Neural progenitor cell (in vitro differentiated cells): ENCODE results near the gene RXRG. TPM values are rescaled to one million over a fixed set of nuclear protein-coding genes. Genes with fewer than 3 reads are reported as not detected.
"Not testable (repeated sequence)": the region's sequence is repeated elsewhere in the genome, so short reads cannot be mapped to it uniquely, and the experiment has no call there.

Source experiments
- DNase-seq: peaks from one replicate; pipeline ENCODE4 v3.0.0-alpha.2; 2016; ENCODE audit warnings: low spot score
- H2AFZ ChIP-seq: fragments of 200-600 bp; sonication (generic); replicated peaks from 2 replicates; pipeline ENCODE4 v1.6.1; 2016; ENCODE audit warnings: antibody characterized with exemption
- H3F3A ChIP-seq: fragments of 200-600 bp; sonication (generic); 2 replicates; pipeline ENCODE4 v1.6.1; 2016; ENCODE audit warnings: antibody characterized with exemption, low read depth
- H3K27ac ChIP-seq: fragments of 200-600 bp; sonication (generic); 2 replicates; pipeline ENCODE4 v1.5.1; 2016; ENCODE audit warnings: mild to moderate bottlenecking
- H3K27me3 ChIP-seq: fragments of 200-600 bp; sonication (generic); 2 replicates; pipeline ENCODE4 v1.6.1; 2016; ENCODE audit warnings: mild to moderate bottlenecking, moderate library complexity
- H3K36me3 ChIP-seq: fragments of 200-600 bp; sonication (generic); 2 replicates; pipeline ENCODE4 v1.5.1; 2016
- H3K4me1 ChIP-seq: fragments of 200-600 bp; sonication (generic); 2 replicates; pipeline ENCODE4 v1.6.1; 2016; ENCODE audit warnings: mixed run types
- H3K4me2 ChIP-seq: fragments of 200-600 bp; sonication (generic); 2 replicates; pipeline ENCODE4 v1.6.1; 2016
- H3K4me3 ChIP-seq: fragments of 200-600 bp; sonication (generic); 2 replicates; pipeline ENCODE4 v1.5.1; 2016
- H3K79me2 ChIP-seq: fragments of 200-600 bp; sonication (generic); 2 replicates; pipeline ENCODE4 v1.6.1; 2016; ENCODE audit warnings: low read depth
- H3K9ac ChIP-seq: fragments of 200-600 bp; sonication (generic); 2 replicates; pipeline ENCODE4 v1.6.1; 2016
- H3K9me3 ChIP-seq: fragments of 200-600 bp; sonication (generic); 2 replicates; pipeline ENCODE4 v1.5.1; 2016; ENCODE audit warnings: low read depth
- H4K20me1 ChIP-seq: fragments of 200-600 bp; sonication (generic); 2 replicates; pipeline ENCODE4 v1.6.1; 2016; ENCODE audit warnings: low read depth
- H3K27ac Mint-ChIP-seq: 3 replicates; pipeline ENCODE4 v1.8.0; 2021; ENCODE audit warnings: mixed read lengths
- H3K27me3 Mint-ChIP-seq: 2 replicates; pipeline ENCODE4 v1.8.0; 2022; ENCODE audit warnings: low read depth, mild to moderate bottlenecking, inconsistent platforms, moderate library complexity, mixed read lengths; ENCODE audit not compliant: insufficient read depth
- H3K36me3 Mint-ChIP-seq: 3 replicates; pipeline ENCODE4 v1.8.0; 2021; ENCODE audit warnings: mixed read lengths
- H3K4me1 Mint-ChIP-seq: 3 replicates; pipeline ENCODE4 v1.8.0; 2021; ENCODE audit warnings: mixed read lengths
- H3K4me3 Mint-ChIP-seq: 3 replicates; pipeline ENCODE4 v1.8.0; 2021; ENCODE audit warnings: mild to moderate bottlenecking, moderate library complexity, mixed read lengths
- H3K9me3 Mint-ChIP-seq: 3 replicates; pipeline ENCODE4 v1.8.0; 2020; ENCODE audit warnings: mixed read lengths
- EZH2 ChIP-seq: fragments of 200-600 bp; sonication (generic); IDR thresholded peaks from 2 replicates; pipeline ENCODE4 v1.6.1; 2017; ENCODE audit warnings: antibody characterized with exemption, mild to moderate bottlenecking, moderate library complexity
- EZH2phosphoT487 ChIP-seq: fragments of 200-600 bp; sonication (generic); IDR thresholded peaks from 2 replicates; pipeline ENCODE4 v1.6.1; 2017; ENCODE audit warnings: antibody characterized with exemption
- total RNA-seq: library from RNA; depleted of rRNA; stranded (reverse); fragments of >200 nt; gene quantifications from 2 replicates; pipeline ENCODE4 v1.2.3, GENCODE V29; 2015; ENCODE audit warnings: low replicate concordance
- TF ChIP-seq, protein P1 (sequence below): fragments of 200-600 bp; sonication (generic); IDR thresholded peaks from 2 replicates; pipeline ENCODE4 v1.5.1; 2017; ENCODE audit warnings: antibody characterized with exemption, mild to moderate bottlenecking

The RXRG gene
- total RNA-seq, 1 donor from 2014 or later: not detected

DNA sequence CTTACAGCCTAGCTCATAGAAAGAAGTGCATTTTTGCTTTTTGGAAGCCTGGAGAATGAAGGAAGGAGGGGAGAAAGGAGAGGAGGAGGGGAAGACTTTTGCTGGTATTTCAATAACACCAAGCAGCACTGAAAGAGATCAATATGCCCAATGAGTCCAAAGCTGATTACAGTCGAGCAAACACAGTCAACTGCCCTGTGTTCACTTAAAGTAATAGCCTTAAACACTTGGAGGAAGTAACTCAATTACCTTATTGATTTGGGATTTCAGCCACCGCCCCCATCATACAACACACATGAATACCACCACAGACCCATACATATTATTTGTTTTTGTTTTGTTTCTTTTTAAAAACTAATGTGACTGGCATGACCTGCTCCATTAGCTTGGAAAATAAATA lies 23.3 kb upstream of the RXRG start:
- no peaks in the 10 kb centered on the region for H4K20me1 ChIP-seq
- H2AFZ ChIP-seq: no peak overlapping the region
- no peak overlapping the region for H3K9ac ChIP-seq
- Mint-ChIP-seq H3K27me3 (peaks cover 6% of the 10 kb centered on the region), H3K27ac (no peak overlapping the region), H3K4me3 (no peak overlapping the region), H3K9me3 (no peaks in the 10 kb centered on the region), H3K4me1 (peaks cover 3% of the 10 kb centered on the region), H3K36me3 (no peaks in the 10 kb centered on the region)
- DNase-seq: no peak
- no peaks in the 10 kb centered on the region for H3F3A ChIP-seq
- no peaks in the 10 kb centered on the region for H3K36me3 ChIP-seq
- TF ChIP-seq, protein P1, sequence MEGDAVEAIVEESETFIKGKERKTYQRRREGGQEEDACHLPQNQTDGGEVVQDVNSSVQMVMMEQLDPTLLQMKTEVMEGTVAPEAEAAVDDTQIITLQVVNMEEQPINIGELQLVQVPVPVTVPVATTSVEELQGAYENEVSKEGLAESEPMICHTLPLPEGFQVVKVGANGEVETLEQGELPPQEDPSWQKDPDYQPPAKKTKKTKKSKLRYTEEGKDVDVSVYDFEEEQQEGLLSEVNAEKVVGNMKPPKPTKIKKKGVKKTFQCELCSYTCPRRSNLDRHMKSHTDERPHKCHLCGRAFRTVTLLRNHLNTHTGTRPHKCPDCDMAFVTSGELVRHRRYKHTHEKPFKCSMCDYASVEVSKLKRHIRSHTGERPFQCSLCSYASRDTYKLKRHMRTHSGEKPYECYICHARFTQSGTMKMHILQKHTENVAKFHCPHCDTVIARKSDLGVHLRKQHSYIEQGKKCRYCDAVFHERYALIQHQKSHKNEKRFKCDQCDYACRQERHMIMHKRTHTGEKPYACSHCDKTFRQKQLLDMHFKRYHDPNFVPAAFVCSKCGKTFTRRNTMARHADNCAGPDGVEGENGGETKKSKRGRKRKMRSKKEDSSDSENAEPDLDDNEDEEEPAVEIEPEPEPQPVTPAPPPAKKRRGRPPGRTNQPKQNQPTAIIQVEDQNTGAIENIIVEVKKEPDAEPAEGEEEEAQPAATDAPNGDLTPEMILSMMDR: no peak
- TF ChIP-seq EZH2 (no peak), EZH2phosphoT487 (no peak)
- H3K27me3 ChIP-seq: no peaks in the 10 kb centered on the region
- H3K4me3 ChIP-seq: no peak overlapping the region
- no peaks in the 10 kb centered on the region for H3K79me2 ChIP-seq
- no peaks in the 10 kb centered on the region for H3K4me1 ChIP-seq
- no peak overlapping the region for H3K4me2 ChIP-seq
- H3K9me3 ChIP-seq: no peaks in the 10 kb centered on the region
- no peak overlapping the region for H3K27ac ChIP-seq

DNA sequence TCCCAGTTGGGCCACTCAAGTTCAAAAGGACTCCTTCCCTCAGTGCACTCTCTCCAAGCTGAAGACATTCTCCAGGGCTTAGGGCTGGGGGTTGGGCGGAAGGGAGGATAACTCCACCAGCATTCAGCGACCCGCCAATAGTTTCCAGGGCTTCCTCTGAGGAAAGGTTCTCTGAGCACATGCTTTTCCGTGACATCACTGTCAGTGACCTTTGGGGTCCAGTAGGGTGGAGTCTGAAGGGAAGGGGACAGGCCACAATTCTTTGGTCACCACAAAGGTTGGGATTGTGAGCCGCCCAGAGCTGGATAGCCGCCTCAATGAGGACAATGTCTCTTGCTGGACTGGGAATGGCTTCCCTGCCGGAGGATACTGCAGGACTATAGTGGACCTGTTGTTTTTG lies 22.8 kb upstream of the RXRG start:
- H3K9me3 Mint-ChIP-seq: no peaks in the 10 kb centered on the region
- H3K9ac ChIP-seq: no peak overlapping the region
- H3K36me3 ChIP-seq: no peaks in the 10 kb centered on the region
- H3K4me3 Mint-ChIP-seq: no peak overlapping the region
- no peaks in the 10 kb centered on the region for H3K79me2 ChIP-seq
- H3F3A ChIP-seq: no peaks in the 10 kb centered on the region
- no peak overlapping the region for H3K4me2 ChIP-seq
- H3K9me3 ChIP-seq: no peaks in the 10 kb centered on the region
- DNase-seq: no peak
- no peaks in the 10 kb centered on the region for H3K4me1 ChIP-seq
- H2AFZ ChIP-seq: no peak overlapping the region
- peaks cover 4% of the 10 kb centered on the region for H3K27me3 Mint-ChIP-seq
- TF ChIP-seq EZH2: no peak
- TF ChIP-seq, protein P1: no peak
- TF ChIP-seq EZH2phosphoT487: no peak
- H3K4me3 ChIP-seq: no peak overlapping the region
- peaks cover 3% of the 10 kb centered on the region for H3K4me1 Mint-ChIP-seq
- H3K27me3 ChIP-seq: no peaks in the 10 kb centered on the region
- no peak overlapping the region for H3K27ac Mint-ChIP-seq
- H3K27ac ChIP-seq: no peak overlapping the region
- no peaks in the 10 kb centered on the region for H3K36me3 Mint-ChIP-seq
- H4K20me1 ChIP-seq: no peaks in the 10 kb centered on the region

DNA sequence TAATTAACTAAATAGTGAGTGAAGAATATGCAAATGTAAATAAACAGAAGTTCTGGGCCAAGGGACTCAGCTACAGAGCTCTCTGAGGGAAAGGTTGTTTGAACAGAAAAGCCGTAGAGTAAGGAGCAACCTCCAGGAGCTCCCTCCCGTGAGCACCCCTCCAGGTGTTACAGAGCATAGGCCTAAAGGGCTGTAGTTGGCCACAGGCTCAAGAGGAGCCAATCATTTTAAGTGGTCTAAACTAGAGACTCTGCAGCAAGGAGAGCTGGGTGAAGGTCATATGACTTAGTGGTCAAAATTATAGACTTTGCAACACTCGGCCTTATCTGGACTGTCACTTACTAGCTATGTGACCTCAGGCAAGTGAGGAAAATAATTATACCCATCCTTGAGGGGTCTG lies 19.1 kb upstream of the RXRG start:
- H3K4me2 ChIP-seq: no peak overlapping the region

DNA sequence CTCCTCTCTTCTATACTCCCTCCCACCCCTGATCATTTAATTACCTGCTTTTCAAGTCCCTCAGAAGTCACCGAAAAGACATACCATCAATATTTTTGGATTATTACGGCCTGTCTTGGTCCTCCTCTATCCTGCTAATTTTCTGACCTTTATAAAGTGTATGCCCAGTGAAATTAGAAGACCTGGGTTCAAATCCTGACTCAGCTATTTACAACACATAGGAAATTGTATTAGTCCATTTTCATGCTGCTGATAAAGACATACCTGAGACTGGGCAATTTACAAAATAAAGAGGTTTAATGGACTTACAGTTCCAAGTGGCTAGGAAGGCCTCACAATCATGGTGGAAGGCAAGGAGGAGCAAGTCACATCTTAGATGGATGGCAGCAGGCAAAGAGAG lies 14.8 kb upstream of the RXRG start:
- H2AFZ ChIP-seq, H3K36me3 Mint-ChIP-seq, H3K4me1 Mint-ChIP-seq, H3K4me3 Mint-ChIP-seq, H3K27ac Mint-ChIP-seq, H3K9me3 Mint-ChIP-seq, H3K27ac ChIP-seq, H3K4me3 ChIP-seq, H3K4me2 ChIP-seq, H3K27me3 Mint-ChIP-seq, H3K36me3 ChIP-seq, DNase-seq, H3K4me1 ChIP-seq, H3K9me3 ChIP-seq, H3K79me2 ChIP-seq, H3F3A ChIP-seq, H3K9ac ChIP-seq, H4K20me1 ChIP-seq: not testable (repeated sequence)
- H3K27me3 ChIP-seq: peaks cover 13% of the 10 kb centered on the region

More for the DNA sequence above, 19.1 kb upstream of the RXRG start:
- Mint-ChIP-seq H3K4me1 (peaks cover 3% of the 10 kb centered on the region), H3K36me3 (no peaks in the 10 kb centered on the region), H3K27ac (no peak overlapping the region), H3K9me3 (no peaks in the 10 kb centered on the region), H3K4me3 (no peak overlapping the region), H3K27me3 (peaks cover 4% of the 10 kb centered on the region)
- Histone ChIP-seq H3K27ac (no peak overlapping the region), H4K20me1 (no peaks in the 10 kb centered on the region), H3K4me3 (no peak overlapping the region), H3K4me1 (no peaks in the 10 kb centered on the region), H3K27me3 (peaks cover 6% of the 10 kb centered on the region), H3K79me2 (no peaks in the 10 kb centered on the region), H2AFZ (no peak overlapping the region), H3F3A (no peaks in the 10 kb centered on the region), H3K9ac (no peak overlapping the region), H3K9me3 (no peaks in the 10 kb centered on the region), H3K36me3 (no peaks in the 10 kb centered on the region)
- TF ChIP-seq, protein P1: no peak
- no peak for DNase-seq
